Immature natural killer cell (primary cell): ENCODE data around the gene PAIP2. TPM values are rescaled to one million over a fixed set of nuclear protein-coding genes. Genes with fewer than 3 reads are reported as not detected.
A peak's percentile ranks its signal among the peaks of the same experiment; 100 is the strongest.

Source experiments
- DNase-seq, 3 donors: peaks; one replicate each; pipeline ENCODE4 v3.0.0; 2022; ENCODE audit warnings: mixed read lengths in 1 of 3
- H3K27ac Mint-ChIP-seq, 6 donors: one replicate each; pipeline ENCODE4 v1.8.0; 2020; ENCODE audit warnings: mixed read lengths in 6 of 6, mild to moderate bottlenecking in 5 of 6, inconsistent platforms in 4 of 6, moderate library complexity in 3 of 6
- H3K27me3 Mint-ChIP-seq, 3 donors: one replicate each; pipeline ENCODE4 v1.8.0; 2020 to 2021; ENCODE audit warnings: low read depth in 3 of 3, mild to moderate bottlenecking in 3 of 3, mixed read lengths in 3 of 3, moderate library complexity in 3 of 3, inconsistent platforms in 1 of 3
- H3K36me3 Mint-ChIP-seq, 3 donors: one replicate each; pipeline ENCODE4 v1.8.0; 2020; ENCODE audit warnings: mixed read lengths in 3 of 3, inconsistent platforms in 2 of 3, mild to moderate bottlenecking in 2 of 3
- H3K4me1 Mint-ChIP-seq, 2 donors: one replicate each; pipeline ENCODE4 v1.8.0; 2020; ENCODE audit warnings: inconsistent platforms in 2 of 2, mild to moderate bottlenecking in 2 of 2, mixed read lengths in 2 of 2, moderate library complexity in 1 of 2
- H3K4me3 Mint-ChIP-seq, 5 donors: one replicate each; pipeline ENCODE4 v1.8.0; 2020; ENCODE audit warnings: mild to moderate bottlenecking in 5 of 5, mixed read lengths in 5 of 5, inconsistent platforms in 3 of 5, moderate library complexity in 3 of 5
- H3K9me3 Mint-ChIP-seq, 6 donors: one replicate each; pipeline ENCODE4 v1.8.0; 2020; ENCODE audit warnings: mild to moderate bottlenecking in 6 of 6, mixed read lengths in 6 of 6, inconsistent platforms in 4 of 6, moderate library complexity in 3 of 6
- polyA plus RNA-seq, 3 donors: library from polyadenylated mRNA; unstranded; fragments of 300-500 nt; fragmentation: Illumina TruSeq; gene quantifications; one replicate each; pipeline ENCODE4 v1.2.3, GENCODE V29; 2021

PAIP2 gene
- polyA plus RNA-seq, 3 donors from 2014 or later, result 340 to 565 (median 409) TPM

DNA sequence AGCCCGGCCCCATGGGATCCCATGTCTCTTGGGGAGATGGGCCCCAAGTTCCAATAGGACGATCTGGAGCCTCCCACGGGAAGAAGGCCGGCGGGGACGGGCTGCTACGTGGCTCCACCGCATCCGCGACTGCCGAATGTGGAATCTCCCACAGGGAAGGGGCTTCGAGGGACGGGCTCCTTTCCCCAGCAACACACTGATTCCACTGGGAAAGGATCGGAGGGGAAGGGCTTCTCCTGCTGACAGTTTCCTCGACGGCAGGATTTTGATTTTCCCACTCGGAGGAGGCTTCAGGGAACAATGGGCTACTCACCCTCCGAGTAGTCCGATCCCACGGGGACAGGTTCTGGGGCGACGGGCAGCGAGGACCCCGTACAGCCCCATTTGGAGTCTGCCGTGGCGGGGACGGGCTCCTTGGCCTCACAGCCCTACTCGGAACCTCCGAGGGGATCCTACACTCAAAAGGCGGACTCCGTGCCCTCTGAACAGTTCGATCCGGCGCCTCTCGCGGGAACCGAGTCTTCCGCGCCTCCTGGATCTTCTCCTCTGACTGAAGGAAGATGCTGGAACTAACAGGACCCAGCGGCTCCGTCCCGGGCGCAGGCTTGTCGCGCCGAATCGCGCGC lies 52.0 kb downstream of the PAIP2 start:
- DNase-seq, result no peak
- Mint-ChIP-seq H3K27me3 (peaks cover 15 to 17% (median 17%) of the 10 kb centered on the region in 3 donors), H3K9me3 (no peaks in the 10 kb centered on the region), H3K4me3 (peak overlapping the region; percentile 86 to 92 (median 91)), H3K36me3 (no peaks in the 10 kb centered on the region), H3K4me1 (peaks cover 41 to 44% of the 10 kb centered on the region in 2 donors), H3K27ac (peak overlapping the region in 3 of 6 donors; percentile 40 to 64 (median 49))

DNA sequence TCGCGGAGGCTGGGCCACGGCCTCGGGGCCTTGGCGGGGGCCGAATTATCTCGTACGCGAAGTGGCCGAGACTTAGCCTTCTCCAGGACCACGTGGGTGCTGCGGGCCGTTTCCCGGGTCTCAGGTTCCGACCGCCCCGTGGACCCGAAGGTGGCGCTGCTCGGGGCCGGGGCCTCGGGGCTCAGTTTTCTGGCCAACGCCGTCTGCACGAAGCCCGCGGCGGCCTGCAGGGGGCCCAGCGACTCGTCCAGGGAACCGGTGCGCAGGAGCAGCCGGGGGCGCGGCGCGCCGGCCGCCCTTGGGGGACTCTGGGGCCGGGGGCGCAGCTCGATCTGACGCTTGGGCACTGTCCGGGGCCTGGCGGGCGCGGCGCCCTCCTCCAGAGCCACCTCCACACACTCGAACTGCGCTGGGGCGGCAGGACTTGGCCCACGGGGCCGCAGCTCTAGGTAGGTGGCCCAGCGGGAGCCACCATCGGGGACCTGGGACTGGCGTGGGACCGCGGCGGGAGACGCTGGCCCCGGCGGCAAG lies 52.5 kb downstream of the PAIP2 start:
- Mint-ChIP-seq H3K4me3 (peak overlapping the region; percentile 25 to 92 (median 90)), H3K27ac (no peak overlapping the region), H3K36me3 (peaks cover 0 to 2% (median 0%) of the 10 kb centered on the region in 3 donors), H3K4me1 (peaks cover 40 to 41% of the 10 kb centered on the region in 2 donors), H3K27me3 (peaks cover 15 to 17% (median 15%) of the 10 kb centered on the region in 3 donors), H3K9me3 (no peaks in the 10 kb centered on the region)
- DNase-seq, result peak; percentile 58 to 63 (median 59)

DNA sequence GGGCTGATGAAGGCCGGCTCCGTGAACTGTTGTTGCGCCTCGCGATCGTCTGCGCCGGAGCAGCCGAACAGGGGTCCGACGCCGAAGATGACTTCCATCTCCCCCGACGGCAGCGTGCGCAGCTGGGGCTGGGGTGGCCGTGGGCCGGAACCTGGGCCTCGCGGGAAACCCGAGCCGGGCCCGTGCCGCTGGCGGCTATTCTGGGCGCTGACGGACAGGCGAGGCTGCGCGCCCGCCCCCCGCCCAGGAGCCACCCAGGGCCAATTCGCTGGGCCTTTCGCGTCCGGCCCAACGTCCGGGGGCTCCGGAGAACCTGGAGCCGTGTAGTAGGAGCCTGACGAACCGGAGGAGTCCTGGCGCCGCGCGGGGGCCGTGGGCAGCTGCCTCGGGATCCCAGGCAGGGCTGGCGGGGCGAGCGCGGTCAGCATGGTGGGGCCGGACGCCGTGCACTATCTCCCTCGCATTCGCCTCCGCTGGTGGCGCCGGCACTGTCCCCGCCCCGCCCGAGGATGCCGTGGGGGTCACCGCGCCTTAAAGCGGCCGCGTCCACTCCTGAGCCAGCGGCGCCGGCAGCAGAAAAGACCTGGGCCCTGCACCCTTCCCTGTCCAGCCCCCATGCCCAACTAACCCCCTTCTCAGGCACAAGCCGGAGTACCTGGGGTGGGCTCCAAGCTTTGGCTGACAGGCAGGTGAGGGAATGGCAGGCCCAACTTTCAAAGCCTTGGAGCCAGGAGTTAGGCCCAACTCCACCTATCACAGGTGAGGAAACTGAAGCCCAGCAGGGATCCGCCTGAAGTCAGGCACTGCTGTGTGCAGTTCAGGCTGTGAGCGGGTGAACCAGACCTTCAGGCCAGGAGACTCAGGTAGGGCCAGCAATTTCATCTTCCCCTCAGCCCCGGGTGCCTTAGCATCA lies 53.3 kb downstream of the PAIP2 start, which contains the start of gene PROB1:
PROB1 (minus strand) TSS at position 451 of the 913 bp plus-strand sequence; CDS start at position 428, 23 bp downstream.
- no peak within 1 kb of the TSS for H3K27ac Mint-ChIP-seq
- DNase-seq, result no peak
- H3K4me1 Mint-ChIP-seq, result peaks cover 37 to 41% of the 10 kb centered on the region in 2 donors
- H3K27me3 Mint-ChIP-seq, result peaks cover 8 to 10% (median 10%) of the 10 kb centered on the region in 3 donors
- no peaks in the 10 kb centered on the region for H3K9me3 Mint-ChIP-seq
- H3K4me3 Mint-ChIP-seq, result peak within 1 kb of the TSS; percentile 35 to 92 (median 90)
- peaks cover 0 to 5% (median 0%) of the 10 kb centered on the region in 3 donors for H3K36me3 Mint-ChIP-seq

DNA sequence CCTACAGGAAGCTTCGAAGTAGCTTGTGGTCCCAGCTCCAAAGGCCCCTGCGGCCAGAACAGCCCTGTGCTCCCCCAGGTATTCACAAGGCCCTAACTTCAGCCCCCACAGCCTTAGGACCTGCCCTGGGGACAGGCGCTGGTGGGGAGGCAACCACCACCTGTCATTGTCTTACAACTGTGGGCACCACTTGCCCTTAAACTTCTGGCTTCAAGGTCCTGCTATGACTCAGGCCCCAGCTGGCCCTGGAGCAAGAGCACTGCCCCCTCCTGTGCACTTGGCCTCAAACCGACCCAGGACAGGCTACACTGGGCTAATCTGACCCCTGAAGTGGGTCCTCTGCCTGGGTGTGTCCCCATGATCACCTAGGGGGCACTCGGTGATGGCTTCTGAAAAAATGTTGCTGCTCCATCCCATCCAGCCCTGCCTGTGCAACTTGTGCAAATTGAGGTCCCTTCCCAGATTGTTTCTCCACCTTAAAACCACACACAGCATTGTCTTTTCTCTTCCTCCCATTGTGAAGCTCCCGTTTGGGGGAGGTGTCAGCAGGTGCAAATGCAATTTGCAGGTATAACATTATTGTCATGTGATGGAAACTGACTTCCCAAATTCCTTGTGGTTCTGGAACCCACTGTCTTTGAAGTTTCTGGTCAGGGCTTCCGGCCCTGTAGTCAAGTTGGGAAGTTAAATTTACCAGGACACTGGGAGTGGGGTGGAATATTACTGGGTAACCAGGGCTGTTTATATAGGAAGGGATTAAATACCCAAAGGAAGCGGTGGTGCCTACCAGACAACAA lies 54.4 kb downstream of the PAIP2 start:
- H3K4me1 Mint-ChIP-seq, result peaks cover 25 to 29% of the 10 kb centered on the region in 2 donors
- peaks cover 2 to 7% (median 7%) of the 10 kb centered on the region in 3 donors for H3K27me3 Mint-ChIP-seq
- no peak overlapping the region for H3K27ac Mint-ChIP-seq
- no peak for DNase-seq
- H3K9me3 Mint-ChIP-seq, result no peaks in the 10 kb centered on the region
- H3K4me3 Mint-ChIP-seq, result peak overlapping the region in 2 of 5 donors; percentile 35 to 47
- H3K36me3 Mint-ChIP-seq, result peaks cover 0 to 5% (median 0%) of the 10 kb centered on the region in 3 donors

DNA sequence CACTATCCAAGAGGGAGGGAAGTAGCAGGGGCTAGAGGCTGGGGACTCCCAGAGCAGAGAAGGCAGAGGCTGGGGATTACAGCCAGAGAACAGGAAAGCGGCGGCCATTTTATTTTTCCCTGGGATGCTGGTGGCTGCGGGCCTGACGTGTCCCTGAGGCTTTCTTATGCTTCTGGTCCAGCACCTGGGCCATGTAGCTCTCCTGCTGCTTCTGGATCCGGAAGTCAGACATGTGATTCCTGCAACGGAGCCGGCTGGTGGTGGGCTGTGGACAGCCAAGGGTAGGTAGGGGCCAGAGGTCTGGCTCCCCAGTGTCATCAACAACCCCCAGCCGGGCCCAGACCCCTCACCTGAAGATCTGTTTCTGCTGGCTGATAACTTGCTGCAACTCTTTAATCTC lies 55.0 kb downstream of the PAIP2 start:
- peaks cover under 1 to 5% (median 2%) of the 10 kb centered on the region in 3 donors for H3K27me3 Mint-ChIP-seq

DNA sequence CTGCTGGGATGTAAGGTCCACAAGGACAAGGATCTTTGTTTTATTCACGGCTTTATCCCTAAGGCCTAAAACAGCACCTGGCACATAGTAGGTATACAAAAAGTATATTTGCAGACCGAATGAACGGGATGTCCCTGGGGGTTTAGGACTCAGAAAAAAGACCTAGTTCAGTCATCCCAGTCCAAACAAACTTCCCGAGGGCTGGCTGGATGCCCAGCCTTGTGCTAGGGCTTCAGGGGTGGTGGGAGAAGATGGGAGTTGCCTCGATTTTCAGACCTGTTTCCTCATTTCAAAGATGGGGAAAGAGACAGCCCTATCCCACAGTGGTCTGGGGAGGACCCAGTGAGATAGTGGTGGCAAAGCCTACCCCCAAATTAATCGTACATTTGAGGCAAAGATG lies 56.3 kb downstream of the PAIP2 start:
- Mint-ChIP-seq H3K9me3 (no peaks in the 10 kb centered on the region), H3K4me3 (no peak overlapping the region), H3K36me3 (peaks cover 0 to 5% (median 0%) of the 10 kb centered on the region in 3 donors), H3K27me3 (peaks cover 0 to 5% (median 2%) of the 10 kb centered on the region in 3 donors), H3K27ac (no peak overlapping the region), H3K4me1 (peaks cover 18 to 21% of the 10 kb centered on the region in 2 donors)
- no peak for DNase-seq

More for the DNA sequence above, 55.0 kb downstream of the PAIP2 start:
- Mint-ChIP-seq H3K4me3 (no peak overlapping the region), H3K36me3 (peaks cover 0 to 5% (median 0%) of the 10 kb centered on the region in 3 donors), H3K9me3 (no peaks in the 10 kb centered on the region), H3K4me1 (peaks cover 19 to 23% of the 10 kb centered on the region in 2 donors), H3K27ac (no peak overlapping the region)
- DNase-seq, result no peak

DNA sequence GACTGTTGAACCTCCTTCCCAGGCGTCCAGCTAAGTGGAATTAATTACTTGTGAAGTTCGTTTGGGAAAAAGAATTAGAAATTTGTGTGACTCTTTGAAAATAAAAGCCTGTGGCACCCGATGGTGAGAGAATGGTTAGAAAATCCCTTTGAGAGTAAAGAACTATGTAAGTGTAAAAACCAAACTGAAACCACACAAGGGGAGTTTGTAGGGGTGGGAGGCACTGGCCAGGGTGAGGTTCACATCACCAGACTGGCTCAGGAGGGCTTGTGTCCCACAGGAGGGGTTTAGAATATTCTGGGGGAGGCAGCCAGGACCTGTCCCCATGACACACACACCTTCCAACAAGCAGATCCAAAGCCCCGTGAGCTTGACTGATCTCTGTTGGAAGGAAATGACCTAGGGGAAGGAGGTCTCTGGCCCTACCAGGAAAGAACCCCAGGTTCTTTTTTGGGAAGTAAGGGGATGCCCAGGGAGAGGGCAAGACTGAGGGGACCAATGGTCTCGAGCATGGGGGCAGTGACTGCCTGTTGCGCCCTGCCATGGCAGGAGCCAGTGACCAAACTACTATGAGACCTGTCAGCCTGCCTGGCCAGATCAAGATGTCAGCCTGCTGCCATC lies 58.0 kb downstream of the PAIP2 start:
- Mint-ChIP-seq H3K4me3 (peak overlapping the region in 2 of 5 donors; percentile 5 to 7), H3K27ac (peak overlapping the region in 2 of 6 donors; percentile 8 to 12), H3K9me3 (no peaks in the 10 kb centered on the region), H3K36me3 (peaks cover 0 to 5% (median 0%) of the 10 kb centered on the region in 3 donors), H3K27me3 (peaks cover 4 to 11% (median 8%) of the 10 kb centered on the region in 3 donors), H3K4me1 (peaks cover 26 to 32% of the 10 kb centered on the region in 2 donors)
- DNase-seq, result no peak

DNA sequence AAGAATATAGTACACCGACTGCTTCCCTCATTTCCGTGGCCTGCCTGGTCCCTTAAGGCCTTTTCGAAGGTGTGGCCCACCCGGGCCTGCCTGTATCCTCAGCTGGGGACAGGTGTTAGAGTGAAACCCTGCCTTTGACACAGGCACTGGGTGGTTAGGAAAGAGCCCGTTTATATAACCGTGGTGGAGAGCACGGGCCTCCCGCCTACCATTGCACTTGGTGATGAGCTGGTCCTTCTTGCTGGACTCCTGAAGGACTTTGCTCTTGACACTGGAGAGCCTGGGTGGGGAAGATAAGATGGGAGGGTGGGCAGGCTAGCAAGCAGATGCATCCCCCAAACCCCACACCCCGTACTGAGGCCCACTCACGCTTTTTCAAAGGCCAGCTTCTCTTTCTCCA lies 59.9 kb downstream of the PAIP2 start:
- Mint-ChIP-seq H3K9me3 (no peaks in the 10 kb centered on the region), H3K27me3 (peaks cover 4 to 9% (median 8%) of the 10 kb centered on the region in 3 donors), H3K36me3 (peaks cover 0 to 5% (median 0%) of the 10 kb centered on the region in 3 donors), H3K4me3 (no peak overlapping the region), H3K4me1 (peaks cover 27 to 33% of the 10 kb centered on the region in 2 donors), H3K27ac (no peak overlapping the region)
- no peak for DNase-seq

DNA sequence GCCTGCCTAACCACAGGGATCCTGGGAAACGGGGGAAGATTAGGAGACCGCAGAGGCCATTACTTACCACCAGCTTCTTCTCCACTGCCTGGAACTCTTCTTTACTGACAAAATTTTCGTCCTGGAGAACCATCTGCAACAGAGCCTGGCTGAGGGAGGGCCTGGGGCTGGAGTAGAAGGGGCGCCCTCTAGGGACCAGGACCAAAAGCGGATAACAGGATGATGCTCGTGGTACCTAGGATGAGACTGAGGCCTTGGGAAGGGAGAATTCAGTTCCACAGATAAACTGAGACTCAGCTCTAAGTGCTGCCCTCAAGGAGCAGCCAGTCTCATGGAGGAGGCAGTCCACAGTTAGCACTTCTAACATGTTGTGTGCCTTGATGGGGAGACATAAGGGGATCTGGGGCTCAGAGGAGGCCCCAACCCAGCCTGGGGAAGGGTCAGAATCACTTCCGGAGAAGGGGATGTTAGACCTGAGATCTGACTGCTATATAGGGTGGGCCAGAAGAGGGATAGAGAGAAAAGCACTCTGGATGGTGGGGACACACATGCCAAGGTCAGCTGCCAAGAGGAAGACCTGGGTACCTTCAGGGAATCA lies 61.0 kb downstream of the PAIP2 start:
- H3K36me3 Mint-ChIP-seq, result peaks cover 0 to 6% (median 0%) of the 10 kb centered on the region in 3 donors
- peaks cover 27 to 33% of the 10 kb centered on the region in 2 donors for H3K4me1 Mint-ChIP-seq
- peak overlapping the region; percentile 97 to 99 (median 98) for H3K27ac Mint-ChIP-seq
- H3K4me3 Mint-ChIP-seq, result peak overlapping the region; percentile 92 to 97 (median 96)
- H3K27me3 Mint-ChIP-seq, result peaks cover 4 to 9% (median 6%) of the 10 kb centered on the region in 3 donors
- H3K9me3 Mint-ChIP-seq, result no peaks in the 10 kb centered on the region
- DNase-seq, result no peak

DNA sequence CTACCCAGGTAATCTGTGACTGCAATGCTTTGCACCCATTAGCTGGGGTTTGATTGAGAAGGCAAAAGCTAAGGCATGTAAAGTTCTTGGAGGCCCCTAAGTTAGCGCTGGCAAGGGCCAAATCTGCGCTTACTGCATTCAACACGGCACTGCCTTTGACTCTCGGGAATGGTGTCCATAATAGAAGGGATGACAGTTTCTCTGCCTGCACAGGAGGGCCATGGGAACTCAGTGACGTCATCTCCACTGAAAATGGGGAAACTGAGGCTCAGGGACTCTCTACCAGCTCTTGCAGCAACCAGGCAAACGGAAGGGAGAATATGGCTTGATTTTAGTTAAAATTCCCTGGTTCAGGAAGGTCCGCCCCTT lies 61.7 kb downstream of the PAIP2 start:
- H3K9me3 Mint-ChIP-seq, result no peaks in the 10 kb centered on the region
- peak overlapping the region; percentile 97 to 99 (median 98) for H3K27ac Mint-ChIP-seq
- peaks cover 27 to 33% of the 10 kb centered on the region in 2 donors for H3K4me1 Mint-ChIP-seq
- DNase-seq, result no peak
- H3K4me3 Mint-ChIP-seq, result peak overlapping the region; percentile 92 to 97 (median 96)
- H3K36me3 Mint-ChIP-seq, result peaks cover 0 to 10% (median 0%) of the 10 kb centered on the region in 3 donors
- H3K27me3 Mint-ChIP-seq, result peaks cover 4 to 9% (median 8%) of the 10 kb centered on the region in 3 donors

DNA sequence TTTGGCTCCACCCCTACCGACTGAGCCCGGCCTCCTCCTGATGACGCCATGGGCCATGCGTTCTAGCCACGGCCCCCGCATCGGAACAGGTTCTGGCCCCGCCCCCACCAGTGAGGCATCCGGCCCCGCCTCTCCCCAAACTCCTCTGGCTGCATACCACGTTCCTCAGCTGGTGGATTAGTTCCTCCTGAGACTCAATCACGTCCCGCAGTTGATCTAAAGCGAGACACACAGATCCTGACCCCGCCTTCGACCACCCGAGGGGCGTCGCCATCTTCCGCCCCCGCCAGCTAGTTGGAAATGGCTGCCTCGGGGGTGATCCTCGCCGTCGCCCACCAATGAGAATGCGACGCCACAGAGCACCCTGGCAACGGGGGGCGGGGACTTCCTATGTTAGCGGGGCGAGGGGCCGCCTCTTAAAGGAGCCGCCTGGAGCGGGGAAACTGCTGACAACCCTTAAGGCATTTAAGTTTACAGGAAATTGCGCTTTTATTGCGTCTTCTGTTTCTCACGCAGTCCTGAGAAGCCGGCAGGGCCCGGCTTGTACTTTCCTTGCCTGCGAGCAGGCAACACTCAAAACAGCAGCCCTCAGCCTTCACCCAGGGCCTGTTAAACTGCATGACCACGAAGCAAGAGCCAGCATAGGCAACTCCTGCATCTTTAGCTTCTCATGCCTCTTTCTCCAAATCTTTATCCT lies 62.3 kb downstream of the PAIP2 start, which contains the start of gene SPATA24:
SPATA24 (minus strand) TSS at position 303 of the 697 bp plus-strand sequence; CDS start at position 274, 29 bp downstream.
- Mint-ChIP-seq H3K27me3 (peaks cover 4 to 9% (median 8%) of the 10 kb centered on the region in 3 donors), H3K4me1 (peaks cover 27 to 33% of the 10 kb centered on the region in 2 donors), H3K27ac (peak within 1 kb of the TSS; percentile 97 to 99 (median 98)), H3K9me3 (no peaks in the 10 kb centered on the region), H3K4me3 (peak within 1 kb of the TSS; percentile 92 to 97 (median 96)), H3K36me3 (peaks cover 0 to 10% (median 0%) of the 10 kb centered on the region in 3 donors)
- DNase-seq, result peak; percentile 95 to 96 (median 96)
